Measurements from ENCODE around the gene MTUS2.

MTUS2 gene

GRCh38 chr13:28859717-28860116 is 39.6 kb downstream of the MTUS2 start:
- DNase-seq, result no peak

- no peak for DNase-seq
Measured at GRCh38 chr13:28864544-28864943, 44.4 kb downstream of the MTUS2 start.

- DNase-seq, result no peak
Measured at GRCh38 chr13:28865149-28865744, 45.1 kb downstream of the MTUS2 start.

GRCh38 chr13:28865951-28866350 is 45.8 kb downstream of the MTUS2 start:
- DNase-seq, result no peak

- DNase-seq, result no peak
Measured at GRCh38 chr13:28866932-28867331, 46.8 kb downstream of the MTUS2 start.

- DNase-seq, result no peak
Measured at GRCh38 chr13:28867564-28867963, 47.4 kb downstream of the MTUS2 start.

GRCh38 chr13:28872427-28873176 is 52.5 kb downstream of the MTUS2 start:
- DNase-seq, result no peak

GRCh38 chr13:28875846-28876615 is 55.9 kb downstream of the MTUS2 start:
- DNase-seq, result no peak

GRCh38 chr13:28877408-28877807 is 57.3 kb downstream of the MTUS2 start:
- DNase-seq, result no peak

GRCh38 chr13:28885181-28885580 is 65.0 kb downstream of the MTUS2 start:
- DNase-seq, result no peak

GRCh38 chr13:28889086-28889732 is 69.1 kb downstream of the MTUS2 start:
- DNase-seq, result no peak

- DNase-seq, result no peak
Measured at GRCh38 chr13:28890712-28891111, 70.6 kb downstream of the MTUS2 start.

GRCh38 chr13:28918030-28918429 is 97.9 kb downstream of the MTUS2 start:
- no peak for DNase-seq

- no peak for DNase-seq
Measured at GRCh38 chr13:28922341-28922740, 102.2 kb downstream of the MTUS2 start.

GRCh38 chr13:28935104-28935503 is 115.0 kb downstream of the MTUS2 start:
- DNase-seq, result no peak

- DNase-seq, result no peak
Measured at GRCh38 chr13:28942906-28943305, 122.8 kb downstream of the MTUS2 start.

GRCh38 chr13:28953714-28954418 is 133.7 kb downstream of the MTUS2 start:
- no peak for DNase-seq

- DNase-seq, result no peak
Measured at GRCh38 chr13:28954419-28954725, 134.2 kb downstream of the MTUS2 start.

- DNase-seq, result no peak
Measured at GRCh38 chr13:28954810-28955209, 134.7 kb downstream of the MTUS2 start.

- DNase-seq, result no peak
Measured at GRCh38 chr13:28955264-28955966, 135.3 kb downstream of the MTUS2 start.

GRCh38 chr13:28958018-28958417 is 137.9 kb downstream of the MTUS2 start:
- DNase-seq, result no peak

GRCh38 chr13:28958441-28958840 is 138.3 kb downstream of the MTUS2 start:
- DNase-seq, result no peak

Data from T-helper 9 cell (primary cell).